GF-D8 (cell line): ENCODE data around the gene ZNF474.

ENCODE experiments used
- DNase-seq: peaks from one replicate; lab custom pipeline; 2025; lab: John Stamatoyannopoulos, UW

Gene ZNF474

DNA sequence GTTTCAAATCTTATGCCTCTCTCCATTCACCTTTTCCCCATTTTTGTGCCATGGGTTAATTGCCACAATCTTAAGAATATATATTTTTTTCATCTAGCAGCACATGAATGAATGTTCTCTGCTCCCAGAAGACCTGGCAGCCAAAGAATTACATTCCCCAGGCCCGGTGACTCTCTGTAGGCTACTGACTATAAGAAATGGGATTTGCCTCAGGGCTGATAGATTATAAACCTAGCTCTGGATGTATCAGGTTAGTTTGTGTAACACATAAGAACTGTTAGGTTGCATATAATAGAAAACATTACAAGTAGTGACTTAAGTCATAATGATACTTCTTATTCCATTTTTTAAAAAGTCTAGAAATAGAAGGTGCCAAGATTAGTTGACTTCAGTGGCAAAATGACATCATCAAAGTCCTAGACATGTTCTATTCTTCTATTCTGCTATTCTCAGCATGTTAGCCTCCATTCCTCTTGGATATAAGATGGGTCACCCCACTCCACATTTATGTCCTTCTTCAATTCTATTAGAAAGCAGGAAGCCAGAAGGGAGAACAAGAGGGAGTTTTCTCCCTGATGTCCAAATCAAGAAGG is 10.9 kb upstream of the ZNF474 start:
- no peak for DNase-seq

DNA sequence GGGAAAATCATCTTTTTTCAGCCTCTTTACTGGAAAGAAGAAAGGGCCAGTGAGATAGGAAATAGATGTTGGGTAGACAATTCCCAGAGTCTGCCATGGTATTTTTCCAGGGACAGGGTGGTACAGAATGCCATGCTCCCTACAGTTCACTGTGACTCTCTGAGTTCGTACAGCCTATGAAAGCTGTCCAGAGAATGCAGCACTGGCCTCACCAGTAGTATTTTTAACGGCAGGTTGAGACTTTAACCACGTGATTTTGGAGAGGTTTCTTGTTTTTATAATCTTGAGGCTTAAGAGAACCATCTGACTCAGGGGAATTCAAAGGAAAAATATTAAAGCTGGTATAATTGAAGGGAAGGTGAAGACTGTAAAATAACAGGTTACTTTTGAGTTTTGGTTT is 10.1 kb upstream of the ZNF474 start:
- DNase-seq, result no peak

DNA sequence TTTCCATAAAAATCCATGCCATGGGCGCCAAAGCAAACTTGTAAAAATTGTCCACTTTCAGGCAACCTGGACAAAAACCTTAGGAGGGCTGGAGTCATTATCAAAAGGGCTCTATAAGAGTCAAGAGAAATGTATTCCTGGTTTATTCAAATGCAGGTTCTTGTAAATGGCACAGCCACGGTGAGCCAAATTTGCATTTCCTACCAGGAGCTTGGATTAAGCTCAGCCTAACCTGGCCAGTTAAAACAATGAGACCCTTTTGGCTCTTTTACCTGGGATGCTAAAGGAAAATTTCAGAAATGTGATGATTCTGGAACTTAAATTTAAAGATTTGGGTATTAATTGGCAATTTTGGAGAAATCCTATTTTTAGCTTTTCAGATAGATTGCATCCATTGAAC is 8.9 kb upstream of the ZNF474 start:
- no peak for DNase-seq

DNA sequence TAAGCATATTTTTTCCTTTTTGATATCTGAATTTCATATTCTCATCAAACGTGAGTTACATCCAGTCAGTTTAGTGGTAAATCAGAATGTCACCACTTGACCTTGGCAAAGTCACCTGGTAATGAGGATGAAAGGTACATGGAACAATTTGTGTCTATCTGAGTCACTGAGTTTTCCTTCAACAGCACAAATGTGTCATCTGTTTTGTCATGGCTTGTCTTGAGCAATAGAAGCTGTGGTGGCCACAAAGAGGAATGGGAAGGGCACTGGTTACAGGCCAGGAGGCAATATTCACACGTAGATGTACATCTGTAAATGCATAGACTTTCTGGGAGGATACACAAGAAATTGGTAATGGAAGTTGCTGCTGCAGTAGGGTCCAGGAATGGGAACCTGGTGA is 8.4 kb upstream of the ZNF474 start:
- no peak for DNase-seq

DNA sequence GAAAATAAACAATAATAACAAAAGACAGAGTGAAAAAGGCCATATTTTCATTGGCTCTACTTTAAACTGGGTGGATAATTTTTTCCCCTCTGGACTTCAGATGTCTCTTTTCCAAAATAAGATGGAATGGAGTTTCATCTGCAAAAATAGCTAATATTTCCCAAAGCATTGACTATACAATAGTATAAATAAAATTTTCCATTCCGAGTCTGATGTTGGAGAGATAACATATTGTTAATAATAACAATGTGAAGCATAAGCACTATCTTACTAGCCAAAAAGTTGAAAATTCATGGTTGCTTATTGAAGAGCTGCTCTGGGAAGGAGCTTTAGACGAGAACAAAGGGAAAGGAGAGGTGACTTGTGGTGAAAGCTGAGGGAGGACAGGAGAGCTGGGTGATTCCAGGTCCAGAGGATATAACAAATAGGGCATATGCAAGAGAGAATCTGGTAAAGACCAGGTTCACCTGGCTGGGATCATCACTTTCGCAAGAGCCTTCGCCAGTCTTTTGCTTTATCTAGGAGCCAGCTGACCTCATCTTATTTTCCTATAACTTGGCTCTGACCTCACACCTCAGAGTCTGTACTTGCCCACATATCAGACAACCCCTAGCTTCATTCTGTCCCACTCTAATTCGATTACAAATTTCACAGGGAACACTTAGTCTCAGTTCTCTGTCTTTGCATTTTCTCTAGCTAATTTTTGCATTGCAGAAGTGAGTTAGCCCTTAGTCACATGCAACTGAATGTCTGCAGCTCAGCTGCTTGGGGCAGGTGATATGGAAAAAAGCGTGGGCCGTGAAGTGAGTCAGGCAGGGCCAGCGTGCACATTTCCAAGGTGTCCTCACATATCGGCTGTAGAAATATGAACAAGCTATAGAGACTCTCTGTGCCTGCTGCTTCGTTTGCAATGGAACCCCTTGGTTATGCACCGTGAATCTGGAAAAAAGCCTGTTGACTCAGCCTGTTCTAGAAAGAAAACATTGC is 7.6 kb upstream of the ZNF474 start:
- no peak for DNase-seq

DNA sequence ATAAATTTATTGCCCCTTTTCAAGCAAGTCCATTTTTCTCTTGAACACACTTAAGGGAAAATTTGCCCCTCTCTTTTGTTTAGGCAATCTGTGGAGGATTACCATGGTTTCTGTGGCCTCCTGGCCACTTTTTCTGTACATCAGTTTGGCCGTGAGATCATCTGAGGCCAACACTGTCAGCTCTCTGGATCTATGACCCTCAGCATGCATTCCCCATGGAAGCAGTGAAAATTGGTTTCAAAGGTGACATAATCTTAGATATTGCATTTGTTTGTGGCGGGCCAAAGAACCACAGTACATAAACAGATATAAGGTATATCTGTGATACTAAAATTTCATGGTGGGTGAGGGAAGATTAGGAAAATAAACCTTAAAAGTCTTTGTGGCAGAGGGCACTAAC is 4.6 kb upstream of the ZNF474 start:
- no peak for DNase-seq

DNA sequence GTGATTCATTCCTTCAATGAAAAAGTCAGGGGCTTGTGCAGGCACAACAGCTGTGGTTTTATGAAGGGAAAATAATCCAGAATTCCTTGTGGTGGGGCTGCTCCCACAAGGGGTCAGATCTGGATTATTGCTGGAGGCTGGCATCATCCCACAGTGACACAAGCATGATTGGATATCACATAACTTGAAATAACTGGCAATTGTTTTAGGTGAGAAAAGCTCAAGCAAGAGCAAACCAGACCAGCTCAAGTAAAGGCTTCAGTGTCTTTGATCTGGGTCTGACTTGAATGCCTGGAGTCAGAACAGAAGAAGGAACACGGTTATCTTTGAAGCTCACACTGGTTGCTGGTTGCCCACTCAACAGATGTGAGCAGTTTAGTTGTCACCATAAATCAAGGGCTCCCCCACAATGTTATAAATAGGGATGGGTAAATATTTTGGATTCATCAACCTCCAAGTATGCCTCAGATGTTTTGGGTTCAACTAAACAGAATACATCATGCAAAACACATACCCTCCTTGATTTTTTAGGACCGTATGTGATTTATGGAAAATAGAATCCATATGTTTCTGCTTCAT is 3.1 kb upstream of the ZNF474 start:
- no peak for DNase-seq

DNA sequence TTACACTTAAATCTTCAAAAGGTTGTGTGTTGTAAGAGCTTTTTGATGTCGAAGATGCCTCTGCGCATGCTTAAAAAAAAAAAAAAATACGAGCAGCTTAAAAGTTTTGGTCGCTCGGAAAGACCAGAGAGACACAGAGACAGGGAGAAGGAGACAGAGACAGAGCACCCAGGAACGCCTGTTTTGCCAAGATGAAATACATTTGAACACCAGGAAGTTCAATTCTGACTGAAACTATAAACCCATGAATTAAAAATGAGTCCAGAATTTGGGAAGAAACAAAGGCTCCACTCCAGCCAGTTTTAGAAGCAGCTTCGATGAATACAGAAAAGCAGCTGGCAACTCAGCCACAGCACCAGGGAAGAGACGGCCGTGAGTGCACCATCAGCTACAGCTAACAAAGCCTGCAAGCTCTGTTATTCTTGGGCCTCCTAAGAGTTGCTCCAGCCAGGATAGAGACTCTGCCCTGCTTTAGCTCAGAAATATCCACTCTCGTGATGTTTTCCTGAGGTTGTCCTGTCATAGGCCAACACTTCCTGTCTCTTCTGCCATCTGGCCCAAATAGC is 2.5 kb upstream of the ZNF474 start:
- no peak for DNase-seq

DNA sequence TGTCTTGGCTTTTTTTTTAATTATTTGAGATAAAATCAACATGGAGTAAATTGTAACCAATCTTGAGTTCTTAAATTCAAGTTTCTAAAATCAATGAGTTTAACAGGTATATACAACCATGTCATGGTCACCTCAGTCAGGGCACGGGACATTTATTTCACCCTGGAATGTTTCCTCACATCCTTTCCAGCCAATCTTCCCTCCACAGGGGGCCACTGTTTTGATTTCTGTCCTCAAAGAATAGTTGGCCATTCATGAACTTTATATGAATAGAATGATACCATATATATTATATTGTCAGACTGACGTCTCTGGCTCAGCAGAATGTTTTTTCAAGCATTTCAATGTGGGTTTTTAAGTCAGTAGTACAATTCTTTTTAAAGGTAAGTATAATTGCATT is 806 bp downstream of the ZNF474 start:
- DNase-seq, result no peak

DNA sequence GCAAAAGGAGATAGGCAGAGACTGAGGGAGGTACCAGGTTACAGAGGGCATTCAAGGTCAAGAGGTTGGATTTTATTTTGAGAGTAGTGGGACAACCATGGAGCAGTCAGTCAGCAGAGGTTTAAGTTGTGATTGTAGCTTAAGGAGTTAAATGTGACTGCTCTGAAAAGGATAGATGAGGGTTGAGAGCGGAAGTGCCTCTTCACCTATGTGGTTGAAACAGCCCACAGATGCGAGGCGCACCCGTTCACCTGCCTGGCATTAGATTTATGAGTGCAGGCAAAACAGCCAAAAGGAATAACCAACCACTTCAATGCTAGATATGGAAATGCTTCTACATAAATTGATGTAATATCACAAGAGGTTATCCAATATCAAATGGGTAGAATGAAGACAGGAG is 8.4 kb downstream of the ZNF474 start:
- no peak for DNase-seq

DNA sequence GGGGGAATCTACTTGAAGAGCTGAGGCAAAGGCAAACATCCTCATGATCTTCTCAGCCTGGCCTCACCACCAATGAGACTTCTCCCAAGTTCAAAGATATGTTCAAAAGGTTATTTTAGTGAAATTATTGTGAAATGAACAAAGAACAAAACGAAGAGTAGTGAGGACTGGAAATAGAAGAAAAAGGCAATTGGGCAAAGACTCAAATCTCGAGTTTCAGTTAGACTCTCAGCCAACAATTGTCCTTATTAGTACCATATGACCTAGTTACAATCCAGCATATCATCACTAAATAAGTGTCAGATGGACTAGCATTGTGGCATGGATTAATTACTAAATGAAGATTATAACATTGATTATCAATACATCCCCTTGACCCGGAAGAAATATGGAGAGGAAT is 9.0 kb downstream of the ZNF474 start:
- no peak for DNase-seq

DNA sequence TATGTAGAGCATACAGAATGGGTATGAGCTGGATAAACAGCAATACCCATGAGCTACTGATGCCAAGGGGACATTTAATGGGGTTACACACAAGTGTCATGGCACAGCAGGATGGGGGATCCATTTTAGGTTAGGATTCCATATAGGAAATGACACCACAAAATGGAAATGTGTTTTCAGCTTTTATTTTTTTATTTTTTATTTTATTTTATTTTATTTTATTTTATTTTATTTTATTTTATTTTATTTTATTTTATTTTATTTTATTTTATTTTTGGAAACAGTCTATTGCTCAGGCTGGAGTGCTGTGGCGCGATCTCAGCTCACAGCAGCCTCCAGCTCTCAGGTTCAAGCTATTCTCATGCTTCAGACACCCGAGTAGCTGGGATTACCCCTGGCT is 11.6 kb downstream of the ZNF474 start:
- no peak for DNase-seq

DNA sequence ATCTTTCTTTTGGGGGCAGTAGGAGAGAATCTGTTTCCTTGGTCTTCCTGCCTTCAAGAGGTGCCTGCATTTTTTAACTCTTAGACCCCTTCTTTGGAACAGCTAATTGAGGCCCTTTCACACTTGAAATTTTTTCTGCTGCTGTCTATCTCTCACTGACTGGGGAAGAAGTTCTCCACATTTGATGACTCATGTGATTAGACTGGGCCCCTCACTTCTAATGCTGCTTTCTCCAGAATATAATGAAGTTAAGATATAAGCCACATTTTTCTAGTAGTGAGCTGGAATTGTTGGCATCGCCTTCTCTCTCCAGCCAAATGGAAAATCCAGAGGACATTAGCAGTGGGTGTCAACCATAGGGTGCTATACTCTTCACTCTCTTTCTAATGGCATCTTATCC is 12.4 kb downstream of the ZNF474 start:
- no peak for DNase-seq

DNA sequence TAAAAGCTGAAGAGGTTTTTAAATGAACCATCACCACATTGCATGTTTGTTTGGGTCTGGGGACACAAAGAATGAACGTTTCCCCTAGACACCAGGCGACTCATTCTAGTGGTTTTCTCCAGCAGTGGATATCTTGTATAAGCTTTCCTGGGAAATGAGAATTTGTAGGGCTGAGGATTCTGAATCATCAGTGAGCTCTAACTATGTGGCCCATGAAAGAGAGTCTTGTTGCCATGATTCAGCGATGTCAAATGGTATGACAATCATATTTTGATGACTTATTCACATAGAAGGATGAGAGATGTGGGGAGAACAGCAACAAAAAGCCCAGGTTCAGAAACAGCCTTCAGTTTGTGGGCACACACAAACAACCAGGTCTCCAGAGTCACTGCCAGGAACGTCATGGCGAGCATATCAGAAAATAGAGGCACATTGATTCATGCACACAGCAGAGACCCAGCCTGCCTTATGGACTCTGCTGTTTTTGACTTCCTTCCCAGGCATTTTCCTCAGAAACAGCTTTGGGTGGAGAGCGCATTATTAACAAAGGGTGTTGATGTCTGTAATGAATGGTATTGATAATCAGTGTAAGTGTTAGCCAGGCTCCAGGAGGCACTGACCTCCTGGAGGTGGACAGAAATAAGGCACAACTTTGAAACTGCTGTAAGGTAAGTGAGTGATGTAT is 13.3 kb downstream of the ZNF474 start:
- DNase-seq, result no peak

DNA sequence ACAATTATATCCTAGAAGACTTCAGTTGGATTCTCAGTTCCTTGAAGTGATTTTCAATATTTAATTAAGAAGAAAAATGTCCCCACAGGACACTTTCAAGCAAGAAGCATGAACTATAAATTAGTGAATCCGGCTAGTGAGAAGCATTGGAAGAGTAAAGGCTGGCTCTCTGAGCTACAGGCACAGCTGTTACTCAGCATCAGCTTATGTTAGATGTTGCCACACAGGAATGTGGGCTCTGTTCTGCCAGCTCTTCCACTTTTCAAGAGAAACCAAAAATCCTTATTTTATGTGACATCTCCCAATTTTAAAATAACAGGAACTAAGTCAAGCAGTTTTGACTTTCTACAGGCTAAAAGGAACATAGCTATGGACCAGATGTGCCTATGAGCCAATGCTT is 14.9 kb downstream of the ZNF474 start:
- no peak for DNase-seq

DNA sequence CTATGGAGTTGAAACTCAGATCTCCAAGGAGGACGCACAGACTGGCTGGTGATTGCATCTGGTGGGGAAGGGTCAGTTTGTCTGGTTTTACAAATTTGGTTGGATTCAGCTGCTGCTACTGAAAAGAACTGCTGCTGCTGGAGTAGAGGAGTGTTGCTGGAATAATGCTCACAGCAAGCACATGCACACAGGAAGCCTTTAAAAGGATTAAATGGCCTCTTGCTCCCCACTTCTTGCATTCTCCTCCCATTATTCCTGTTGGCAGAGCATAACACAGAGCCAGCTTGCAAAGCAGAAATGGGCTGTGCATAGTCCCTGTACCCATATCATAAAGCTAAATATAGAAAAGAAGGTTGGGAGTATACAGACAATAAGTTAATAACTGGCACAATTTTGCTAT is 16.6 kb downstream of the ZNF474 start:
- DNase-seq, result no peak

DNA sequence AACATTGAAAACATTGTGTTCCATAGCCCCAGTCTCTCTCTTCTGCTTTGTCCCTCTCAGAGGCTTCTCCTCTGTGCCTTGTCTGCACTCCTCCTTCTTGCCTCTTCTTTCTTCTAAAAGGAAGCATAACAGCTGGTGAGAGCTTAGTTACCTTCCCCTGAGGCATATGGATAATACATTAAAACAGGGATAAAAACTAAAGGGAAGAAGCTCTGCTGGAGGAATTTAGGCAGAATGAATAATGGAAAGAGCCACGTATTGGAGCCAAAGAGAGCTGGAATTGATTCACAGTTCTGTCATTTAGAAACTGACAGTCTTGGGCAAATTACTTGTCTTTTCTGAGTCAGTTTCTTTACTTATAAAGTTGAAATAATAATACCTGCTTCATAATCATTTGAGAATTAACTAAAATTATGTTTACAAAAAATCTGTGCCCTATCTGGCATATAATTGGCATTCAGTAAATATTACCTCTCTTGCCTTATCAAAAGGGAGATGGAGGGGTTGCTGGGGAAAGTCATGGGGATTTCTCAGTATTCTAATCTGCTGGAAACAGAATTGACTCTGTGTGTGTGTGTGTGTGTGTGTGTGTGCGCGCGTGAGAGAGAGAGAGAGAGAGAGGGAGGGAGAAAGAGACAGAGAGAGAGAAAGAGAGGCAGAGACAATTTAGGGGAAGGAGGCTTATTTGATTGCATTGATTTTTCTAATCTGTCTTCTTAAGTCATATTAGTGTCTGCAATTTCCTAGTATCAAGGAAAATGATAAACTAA is 20.2 kb downstream of the ZNF474 start:
- no peak for DNase-seq

DNA sequence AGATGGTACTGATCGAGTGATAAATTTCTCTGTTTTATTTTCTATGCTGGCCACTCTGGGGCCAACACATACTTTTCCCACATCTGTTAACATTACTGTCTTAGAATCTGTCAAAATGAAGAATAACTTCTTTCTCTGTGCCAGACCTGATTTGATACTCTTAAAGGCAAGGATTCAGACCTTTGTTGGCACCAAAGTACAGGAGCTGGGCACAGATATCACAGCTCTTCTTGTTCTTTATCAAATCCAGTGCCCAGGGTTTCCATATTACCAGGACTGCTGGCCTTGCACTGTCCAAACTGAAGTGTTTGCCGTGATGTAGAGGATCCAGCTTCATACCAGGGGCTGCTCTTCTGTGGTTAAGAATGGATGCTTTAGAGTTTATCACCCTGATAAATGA is 20.9 kb downstream of the ZNF474 start:
- DNase-seq, result no peak

DNA sequence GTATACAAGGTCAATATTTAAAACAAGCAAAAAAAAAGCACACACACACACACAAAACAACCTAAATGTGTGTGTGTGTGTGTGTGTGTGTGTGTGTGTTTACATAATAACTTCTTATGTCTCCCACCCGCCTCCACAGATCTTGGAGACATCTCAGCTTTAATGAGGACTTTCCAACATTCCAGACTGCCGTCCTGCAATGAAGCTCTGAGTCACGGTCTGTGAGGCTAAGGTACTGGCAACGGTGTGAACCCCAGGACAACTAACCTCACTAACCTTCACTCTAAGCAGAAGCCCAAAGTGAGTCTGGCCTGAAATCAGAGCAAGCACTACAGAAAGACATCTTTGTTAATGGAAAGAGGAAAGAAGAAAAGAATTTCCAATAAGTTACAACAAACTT is 22.3 kb downstream of the ZNF474 start:
- DNase-seq, result no peak

DNA sequence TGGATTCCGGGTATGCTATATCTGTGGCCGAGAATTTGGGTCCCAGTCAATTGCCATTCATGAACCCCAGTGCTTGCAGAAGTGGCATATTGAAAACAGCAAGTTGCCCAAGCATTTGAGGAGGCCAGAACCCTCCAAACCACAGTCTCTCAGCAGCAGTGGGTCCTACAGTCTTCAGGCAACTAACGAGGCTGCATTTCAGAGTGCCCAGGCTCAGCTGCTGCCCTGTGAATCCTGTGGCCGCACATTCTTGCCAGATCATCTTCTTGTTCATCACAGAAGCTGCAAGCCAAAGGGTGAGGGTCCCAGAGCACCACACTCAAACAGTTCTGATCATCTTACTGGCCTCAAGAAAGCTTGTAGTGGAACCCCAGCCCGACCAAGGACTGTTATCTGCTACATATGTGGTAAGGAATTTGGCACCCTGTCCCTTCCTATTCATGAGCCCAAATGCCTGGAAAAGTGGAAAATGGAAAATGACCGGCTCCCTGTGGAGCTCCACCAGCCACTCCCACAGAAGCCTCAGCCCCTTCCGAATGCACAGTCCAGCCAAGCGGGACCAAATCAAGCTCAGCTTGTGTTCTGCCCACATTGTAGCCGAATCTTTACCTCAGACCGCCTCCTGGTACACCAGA is 23.0 kb downstream of the ZNF474 start:
- no peak for DNase-seq

DNA sequence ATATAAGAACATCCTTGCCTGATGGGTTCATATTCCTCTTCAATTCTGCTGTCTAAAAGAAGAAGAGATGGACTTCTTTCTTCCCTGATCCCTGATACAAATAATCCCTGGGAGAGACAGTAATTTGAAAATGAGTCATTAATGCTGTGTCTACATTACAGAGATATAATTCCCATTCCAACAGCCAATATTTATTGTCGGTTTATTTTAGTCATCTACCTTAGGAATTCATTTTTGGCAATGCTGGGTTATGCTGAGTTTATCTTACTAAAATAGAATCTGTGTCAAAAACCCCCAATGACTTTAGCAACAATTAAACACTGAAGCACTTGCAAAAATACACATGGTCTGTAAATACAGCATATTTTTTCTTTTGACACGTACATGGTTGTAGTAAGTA is 23.9 kb downstream of the ZNF474 start:
- DNase-seq, result no peak
